HG03342 (cell line): ENCODE data around the gene CTNNBL1.
"Not testable (repeated sequence)": the region's sequence is repeated elsewhere in the genome, so short reads cannot be mapped to it uniquely, and the experiment has no call there.

Experiments used
- ATAC-seq: cut with Tn5 transposase; IDR thresholded peaks from one replicate; pipeline ENCODE4 v1.9.1; 2021; ENCODE audit warnings: mild to moderate bottlenecking, moderate library complexity; ENCODE audit not compliant: unreplicated experiment

Gene CTNNBL1

GRCh38 chr20:37848706-37849105 is 154.9 kb downstream of the CTNNBL1 start:
- ATAC-seq, result no peak

GRCh38 chr20:37849156-37849555 is 155.3 kb downstream of the CTNNBL1 start:
- ATAC-seq, result no peak

GRCh38 chr20:37849566-37849965 is 155.7 kb downstream of the CTNNBL1 start:
- no peak for ATAC-seq

- no peak for ATAC-seq
These were observed 156.3 kb downstream of the CTNNBL1 start for GRCh38 chr20:37850036-37850592.

- no peak for ATAC-seq
These were observed 157.0 kb downstream of the CTNNBL1 start for GRCh38 chr20:37850724-37851355.

GRCh38 chr20:37852666-37853065 is 158.8 kb downstream of the CTNNBL1 start:
- ATAC-seq, result no peak

GRCh38 chr20:37853823-37854375 is 160.1 kb downstream of the CTNNBL1 start:
- ATAC-seq, result peak; percentile 58

- not testable (repeated sequence) for ATAC-seq
These were observed 162.2 kb downstream of the CTNNBL1 start for GRCh38 chr20:37856034-37856433.

GRCh38 chr20:37856932-37857660 is 163.3 kb downstream of the CTNNBL1 start:
- no peak for ATAC-seq

- no peak for ATAC-seq
These were observed 165.8 kb downstream of the CTNNBL1 start for GRCh38 chr20:37859406-37860171.

GRCh38 chr20:37863289-37863688 is 169.5 kb downstream of the CTNNBL1 start:
- ATAC-seq, result no peak

GRCh38 chr20:37864298-37864697 is 170.5 kb downstream of the CTNNBL1 start:
- ATAC-seq, result no peak

GRCh38 chr20:37866051-37866450 is 172.2 kb downstream of the CTNNBL1 start:
- ATAC-seq, result no peak

GRCh38 chr20:37867289-37868195 is 173.7 kb downstream of the CTNNBL1 start:
- ATAC-seq, result no peak

GRCh38 chr20:37868851-37869333 is 175.1 kb downstream of the CTNNBL1 start:
- ATAC-seq, result no peak

- no peak for ATAC-seq
These were observed 175.6 kb downstream of the CTNNBL1 start for GRCh38 chr20:37869334-37869861.

- no peak for ATAC-seq
These were observed 176.5 kb downstream of the CTNNBL1 start for GRCh38 chr20:37870294-37870693.

GRCh38 chr20:37871751-37872150 is 177.9 kb downstream of the CTNNBL1 start:
- no peak for ATAC-seq

- ATAC-seq, result no peak
These were observed 178.3 kb downstream of the CTNNBL1 start for GRCh38 chr20:37872161-37872560.

GRCh38 chr20:37873884-37874283 is 180.1 kb downstream of the CTNNBL1 start:
- no peak for ATAC-seq
